Stimulated activated CD8-positive, alpha-beta memory T cell treated with anti-CD3 and anti-CD28 coated beads, Interleukin-12 subunit alpha, Interleukin-12 subunit beta, amount 100 ng/mL, for 4 hours (primary cell): ENCODE measurements around the gene DOCK3.
"Not testable (repeated sequence)": the region's sequence is repeated elsewhere in the genome, so short reads cannot be mapped to it uniquely, and the experiment has no call there.

ENCODE experiments used
- DNase-seq: peaks from one replicate; pipeline ENCODE4 v3.0.0-alpha.2; 2020; ENCODE audit warnings: low read depth

Gene DOCK3

GRCh38 chr3:51362476-51362875 is 687.7 kb downstream of the DOCK3 start:
- DNase-seq, result no peak

GRCh38 chr3:51368276-51368675 is 693.5 kb downstream of the DOCK3 start:
- DNase-seq, result not testable (repeated sequence)

DNA sequence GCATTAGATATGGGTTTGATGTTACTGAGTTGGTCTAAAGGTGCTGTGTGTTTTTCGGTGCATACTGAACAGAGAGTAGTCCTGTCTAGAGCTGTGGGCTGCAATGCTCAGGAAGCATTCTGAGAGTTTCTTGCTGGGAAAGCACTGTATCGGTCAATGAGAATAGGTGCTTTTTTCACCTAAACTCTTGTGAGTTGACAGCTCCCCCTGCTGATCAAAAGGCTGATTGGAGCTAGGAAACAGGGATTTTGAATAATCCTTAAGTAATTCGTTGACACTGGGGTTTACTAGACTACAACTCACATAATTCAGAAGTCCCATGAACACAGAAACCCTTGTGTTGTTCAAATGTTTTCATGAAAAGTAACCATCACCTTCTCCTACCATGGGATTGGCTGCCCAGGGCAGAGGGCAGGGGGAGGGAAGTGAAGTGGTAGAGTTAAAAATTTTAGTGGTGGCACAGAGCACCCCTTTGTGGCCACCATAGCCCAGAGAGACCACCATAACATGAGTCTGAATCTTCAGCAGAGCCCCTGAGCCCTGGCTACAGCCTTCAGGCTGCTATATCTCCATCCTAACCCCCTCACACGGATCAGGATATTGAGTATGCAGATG is 697.3 kb downstream of the DOCK3 start:
- DNase-seq, result no peak

GRCh38 chr3:51373658-51374421 is 699.1 kb downstream of the DOCK3 start:
- DNase-seq, result no peak

- no peak for DNase-seq
Measured at GRCh38 chr3:51374456-51374855, 699.7 kb downstream of the DOCK3 start.

- no peak for DNase-seq
Measured at GRCh38 chr3:51375136-51375535, 700.4 kb downstream of the DOCK3 start.

DNA sequence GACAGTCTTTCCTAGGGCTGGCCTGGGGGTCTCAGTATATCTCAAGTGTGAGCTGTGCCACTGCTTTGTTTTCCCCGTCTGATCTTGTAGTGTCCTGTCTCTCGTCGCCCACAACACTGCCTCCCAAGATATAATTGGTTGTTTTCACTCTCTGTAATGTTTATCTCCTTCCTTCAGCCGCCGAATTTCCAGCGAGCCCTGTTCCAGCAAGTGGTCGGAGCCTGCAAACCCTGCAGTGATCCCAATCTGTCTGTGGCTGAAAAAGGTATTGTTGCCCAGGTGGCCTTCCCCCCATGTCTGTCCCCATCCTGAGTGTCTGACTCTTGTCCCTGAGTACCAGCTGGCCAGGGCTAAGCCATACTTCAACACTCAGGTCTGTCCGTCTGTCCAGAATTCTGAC is 700.8 kb downstream of the DOCK3 start:
- no peak for DNase-seq

DNA sequence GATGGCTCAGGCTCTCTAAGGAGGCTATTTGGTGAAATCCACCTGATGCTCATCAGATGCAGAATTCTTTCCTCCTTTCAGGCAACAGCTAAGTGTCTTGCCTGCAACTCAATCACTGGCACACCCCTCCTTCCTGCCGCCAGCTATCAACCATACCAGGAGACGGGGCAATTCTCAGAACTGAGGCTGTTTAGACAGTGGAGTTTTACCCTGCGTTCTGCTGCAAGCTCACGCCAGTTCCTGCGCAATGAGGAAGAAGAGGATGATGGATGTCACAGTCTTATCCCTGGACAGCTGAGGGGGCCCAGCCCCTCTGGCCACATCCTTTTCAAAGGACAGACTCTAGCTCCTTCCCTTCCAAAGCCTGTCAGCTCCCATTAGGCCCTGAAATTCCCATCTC is 703.3 kb downstream of the DOCK3 start:
- no peak for DNase-seq

DNA sequence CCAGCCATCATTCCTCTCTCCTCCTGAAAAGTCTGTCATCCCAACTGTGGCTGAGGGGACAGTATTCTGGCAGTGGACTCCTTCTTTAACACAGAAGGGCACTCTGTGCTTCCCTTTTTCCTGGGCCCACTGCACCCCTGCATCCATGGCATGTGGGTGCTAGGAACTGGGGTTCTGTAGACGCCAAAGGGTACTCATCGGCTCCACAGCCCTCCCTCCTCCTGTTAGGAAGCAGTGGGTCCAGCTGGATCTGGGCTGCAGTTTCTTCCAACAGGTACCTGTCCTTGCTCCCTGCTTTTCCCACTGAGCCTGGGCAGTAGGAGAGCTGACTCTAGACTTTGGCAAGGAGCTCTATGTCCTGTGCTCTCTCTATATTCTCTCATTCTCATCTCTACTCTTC is 704.0 kb downstream of the DOCK3 start:
- no peak for DNase-seq

GRCh38 chr3:51379301-51379700 is 704.6 kb downstream of the DOCK3 start:
- DNase-seq, result no peak

DNA sequence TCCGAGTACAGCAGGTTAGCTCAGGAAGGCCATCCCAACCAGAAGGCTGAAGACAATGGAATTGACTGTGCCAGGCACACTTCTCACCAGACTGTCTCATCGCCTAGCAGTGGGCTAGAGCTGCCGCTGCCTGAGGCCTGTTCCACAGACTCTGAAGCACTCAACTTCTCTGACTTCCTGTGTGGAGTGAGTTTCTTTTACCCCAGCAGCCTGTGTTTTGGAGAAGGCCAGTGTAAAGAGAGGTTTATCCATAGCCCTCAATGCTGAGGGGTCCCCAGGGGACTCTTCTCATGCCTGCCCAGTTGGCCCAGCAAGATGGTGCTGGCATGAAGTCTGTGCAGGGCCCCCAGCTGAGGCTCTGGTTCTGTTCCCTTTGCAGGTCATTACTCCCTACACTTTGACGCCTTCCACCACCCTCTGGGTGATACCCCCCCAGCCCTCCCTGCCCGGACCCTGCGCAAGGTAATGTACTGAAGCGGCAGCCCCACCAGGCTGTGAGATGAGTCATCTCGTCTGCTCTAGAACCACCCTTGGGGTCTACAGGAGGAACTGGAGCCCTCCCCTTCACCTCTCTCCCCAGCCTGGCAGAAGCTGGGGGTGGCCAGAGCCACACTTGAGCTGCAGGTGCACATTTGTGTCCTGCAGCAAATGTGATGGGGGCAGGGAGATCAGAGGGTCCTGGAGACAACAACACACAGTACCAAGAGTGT is 705.2 kb downstream of the DOCK3 start:
- no peak for DNase-seq

DNA sequence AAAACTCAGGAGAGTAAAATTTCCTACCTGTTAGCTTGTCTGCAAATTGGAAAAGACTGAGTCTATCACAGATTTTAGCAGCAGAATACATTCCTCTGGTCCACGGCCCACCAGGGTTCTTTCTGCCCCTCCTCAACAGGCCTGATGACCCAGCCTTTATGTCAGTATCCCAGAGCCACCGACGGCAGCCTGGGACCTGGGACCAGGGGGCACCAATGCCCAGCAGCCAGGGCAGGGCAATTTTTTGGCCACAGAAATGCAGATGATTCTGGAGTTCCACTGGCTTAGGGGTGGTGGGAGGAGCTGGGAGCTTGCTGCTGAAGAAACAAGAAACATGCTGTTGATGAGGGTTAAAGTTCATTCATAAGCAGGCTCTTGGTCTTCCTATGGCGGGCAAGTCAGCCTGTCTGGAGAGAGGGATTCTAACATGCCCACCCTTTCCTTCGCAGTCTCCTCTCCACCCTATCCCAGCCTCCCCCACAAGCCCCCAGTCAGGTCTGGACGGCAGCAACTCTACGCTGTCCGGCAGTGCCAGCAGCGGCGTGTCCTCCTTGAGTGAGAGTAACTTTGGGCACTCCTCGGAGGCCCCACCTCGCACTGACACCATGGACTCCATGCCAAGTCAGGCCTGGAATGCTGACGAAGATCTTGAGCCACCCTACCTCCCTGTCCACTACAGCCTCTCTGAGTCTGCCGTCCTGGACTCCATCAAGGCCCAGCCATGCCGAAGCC is 706.0 kb downstream of the DOCK3 start:
- no peak for DNase-seq

DNA sequence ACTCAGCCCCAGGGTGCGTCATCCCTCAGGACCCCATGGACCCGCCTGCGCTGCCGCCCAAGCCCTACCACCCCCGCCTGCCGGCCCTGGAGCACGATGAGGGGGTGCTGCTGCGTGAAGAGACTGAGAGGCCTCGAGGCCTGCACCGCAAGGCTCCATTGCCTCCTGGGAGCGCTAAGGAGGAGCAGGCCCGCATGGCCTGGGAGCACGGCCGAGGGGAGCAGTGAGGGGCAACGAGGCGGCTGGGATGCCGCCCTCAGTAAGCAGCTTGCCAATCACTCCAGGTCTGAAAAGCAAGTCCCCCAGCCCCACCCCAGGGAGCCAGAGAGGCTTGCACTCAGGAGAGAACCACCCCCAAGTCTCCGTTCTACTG is 706.6 kb downstream of the DOCK3 start:
- DNase-seq, result no peak

- DNase-seq, result no peak
Measured at GRCh38 chr3:51382076-51382745, 707.5 kb downstream of the DOCK3 start.

- DNase-seq, result no peak
Measured at GRCh38 chr3:51382947-51383578, 708.3 kb downstream of the DOCK3 start.

- no peak for DNase-seq
Measured at GRCh38 chr3:51384055-51384725, 709.5 kb downstream of the DOCK3 start.

DNA sequence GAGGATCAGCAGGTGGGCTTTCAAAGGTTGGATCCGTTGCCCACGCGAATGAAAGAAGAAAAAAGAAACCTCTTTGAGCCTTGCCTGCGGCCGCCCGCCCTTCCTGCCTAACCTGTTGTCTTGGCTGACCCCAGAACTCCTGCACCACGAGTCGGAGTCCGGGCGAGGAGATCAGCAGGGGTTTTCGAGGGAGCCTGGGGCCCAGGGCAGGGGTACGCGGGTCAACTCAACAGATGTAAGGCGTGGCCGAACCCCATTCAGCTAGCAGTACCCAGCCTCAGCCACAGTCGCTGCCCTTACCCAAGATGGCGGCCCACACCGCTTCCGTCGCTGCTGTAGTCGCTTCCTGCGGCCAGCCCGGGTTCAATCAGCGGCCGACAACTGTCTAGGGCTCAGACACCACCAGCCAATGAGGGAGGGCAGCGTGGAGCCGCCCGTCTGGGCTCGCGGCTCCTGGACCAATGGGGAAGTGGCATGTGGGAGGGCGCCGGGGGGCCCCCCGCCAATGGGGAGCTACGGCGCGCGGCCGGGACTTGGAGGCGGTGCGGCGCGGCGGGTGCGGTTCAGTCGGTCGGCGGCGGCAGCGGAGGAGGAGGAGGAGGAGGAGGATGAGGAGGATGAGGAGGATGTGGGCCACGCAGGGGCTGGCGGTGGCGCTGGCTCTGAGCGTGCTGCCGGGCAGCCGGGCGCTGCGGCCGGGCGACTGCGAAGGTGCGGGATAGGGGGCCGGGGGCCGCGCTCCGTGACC is 710.2 kb downstream of the DOCK3 start, which contains the start of gene MANF:
TSS of gene MANF (plus strand) at position 566 of the 748 bp plus-strand sequence. CDS start at position 618, 52 bp downstream.
- peak; percentile 97 for DNase-seq

- no peak for DNase-seq
Measured at GRCh38 chr3:51385621-51386091, 710.9 kb downstream of the DOCK3 start.

DNA sequence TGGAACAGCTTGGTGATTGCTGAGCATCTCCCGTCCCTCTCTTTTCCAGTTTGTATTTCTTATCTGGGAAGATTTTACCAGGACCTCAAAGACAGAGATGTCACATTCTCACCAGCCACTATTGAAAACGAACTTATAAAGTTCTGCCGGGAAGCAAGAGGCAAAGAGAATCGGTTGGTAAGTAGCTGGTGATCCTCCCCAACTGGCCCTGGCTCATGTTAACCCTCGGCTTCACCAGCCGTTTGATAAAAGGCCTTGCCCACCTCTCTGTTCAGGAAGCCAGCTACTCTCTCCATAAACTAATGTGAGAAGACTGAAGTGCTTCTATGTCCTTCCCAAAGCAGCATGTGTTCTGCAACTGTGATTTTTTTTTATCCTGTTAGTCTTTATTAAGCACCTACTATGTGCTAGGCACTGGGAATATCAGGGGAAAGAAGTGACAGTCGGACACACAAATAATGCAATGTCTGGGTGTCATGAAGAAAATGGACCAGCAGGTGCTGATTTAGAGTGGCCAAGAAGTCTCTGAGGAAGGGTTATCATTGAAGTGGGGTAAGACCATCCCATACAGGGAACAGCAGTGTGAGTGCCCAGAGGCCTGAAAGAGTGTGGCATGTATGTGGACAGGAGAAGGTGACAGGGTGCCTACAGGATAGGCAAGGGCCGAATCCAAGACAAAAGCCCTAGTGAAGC is 711.6 kb downstream of the DOCK3 start:
- DNase-seq, result no peak
